Measurements from ENCODE around the gene PRKN. TPM values are rescaled to one million over a fixed set of nuclear protein-coding genes. Genes with fewer than 3 reads are reported as not detected.

The PRKN gene
- total RNA-seq, 1 donor from 2014 or later = 0.34 TPM

GRCh38 chr6:162090734-162091133 lies 636.8 kb downstream of the PRKN start:
- no peak for DNase-seq

- no peak for DNase-seq
Observed at GRCh38 chr6:162088091-162088490, 639.5 kb downstream of the PRKN start.

DNA sequence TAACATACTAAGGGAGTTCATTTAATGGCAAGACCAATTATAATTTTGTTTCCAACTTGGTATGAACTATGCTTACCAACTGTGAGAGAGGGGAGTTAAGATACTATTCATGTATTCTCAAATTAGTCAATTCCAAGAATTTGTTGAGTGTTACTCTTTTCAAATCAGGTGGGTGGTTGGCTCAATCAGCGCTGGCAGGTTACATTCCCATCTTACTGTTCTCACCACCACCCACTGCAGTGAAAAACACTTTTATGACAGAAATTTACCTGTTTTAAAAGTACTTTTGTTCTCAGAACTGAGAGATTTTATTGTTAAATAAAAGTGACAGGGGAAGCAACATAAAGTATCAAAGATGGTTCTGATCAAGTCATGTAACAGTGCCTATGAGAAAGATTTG lies 642.0 kb downstream of the PRKN start:
- no peak for DNase-seq

DNA sequence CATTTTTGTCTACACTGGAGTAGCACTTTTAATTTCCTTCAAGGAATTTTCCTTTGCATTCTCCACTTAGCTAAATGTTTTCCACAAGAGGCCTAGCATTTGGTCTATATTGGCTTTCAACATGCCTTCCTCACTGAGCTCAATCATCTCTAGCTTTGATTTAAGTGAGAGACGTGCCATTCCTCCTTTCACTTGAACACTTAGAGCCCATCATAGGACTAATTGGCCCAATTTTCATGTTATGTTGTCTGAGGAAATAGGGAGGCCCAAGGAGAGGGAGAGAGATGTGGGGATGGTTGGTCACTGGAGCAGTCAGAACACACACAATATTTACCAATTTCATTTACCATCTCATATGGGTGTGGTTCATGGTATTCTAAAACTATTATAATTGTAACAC lies 645.0 kb downstream of the PRKN start:
- no peak for DNase-seq

DNA sequence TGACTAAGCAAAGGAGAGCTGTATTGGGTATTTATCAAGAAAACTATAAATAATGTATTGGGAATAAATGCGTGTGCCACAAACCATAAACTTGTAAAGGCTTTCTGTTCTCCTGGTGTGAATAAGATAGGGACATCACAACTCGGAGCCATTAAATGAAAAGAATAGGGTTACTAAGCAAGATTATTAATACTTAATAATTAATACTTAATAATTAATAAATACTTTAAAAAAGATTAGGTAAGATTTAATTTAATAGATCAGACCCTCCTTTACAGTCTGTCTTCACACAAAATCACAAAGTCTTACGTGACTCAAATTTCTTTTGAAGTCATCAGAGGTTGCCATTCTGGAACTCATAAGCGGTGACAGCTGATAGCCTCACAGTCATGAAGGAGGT lies 648.9 kb downstream of the PRKN start:
- no peak for DNase-seq

GRCh38 chr6:162078126-162078525 lies 649.4 kb downstream of the PRKN start:
- DNase-seq = no peak

GRCh38 chr6:162076816-162077215 lies 650.8 kb downstream of the PRKN start:
- DNase-seq = no peak

GRCh38 chr6:162074641-162075275 lies 652.8 kb downstream of the PRKN start:
- no peak for DNase-seq

DNA sequence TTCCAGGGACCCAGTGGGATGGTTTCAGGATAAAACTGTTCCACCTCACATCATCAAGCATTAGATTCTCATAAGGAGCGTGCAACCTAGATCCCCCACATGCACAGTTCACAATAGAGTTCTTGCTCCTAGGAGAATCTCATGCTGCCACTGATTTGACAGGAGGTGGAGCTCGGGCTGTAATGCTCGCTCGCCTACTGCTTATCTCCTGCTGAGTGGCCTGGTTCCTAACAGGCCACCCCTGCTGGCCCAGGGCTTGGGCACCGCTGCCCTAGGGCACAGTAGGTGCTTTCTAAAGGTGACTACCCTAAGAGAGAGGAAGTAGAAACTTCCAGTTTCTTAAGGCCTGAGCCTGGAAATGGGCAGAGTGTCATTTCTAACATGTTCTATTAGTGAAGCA lies 656.9 kb downstream of the PRKN start:
- no peak for DNase-seq

DNA sequence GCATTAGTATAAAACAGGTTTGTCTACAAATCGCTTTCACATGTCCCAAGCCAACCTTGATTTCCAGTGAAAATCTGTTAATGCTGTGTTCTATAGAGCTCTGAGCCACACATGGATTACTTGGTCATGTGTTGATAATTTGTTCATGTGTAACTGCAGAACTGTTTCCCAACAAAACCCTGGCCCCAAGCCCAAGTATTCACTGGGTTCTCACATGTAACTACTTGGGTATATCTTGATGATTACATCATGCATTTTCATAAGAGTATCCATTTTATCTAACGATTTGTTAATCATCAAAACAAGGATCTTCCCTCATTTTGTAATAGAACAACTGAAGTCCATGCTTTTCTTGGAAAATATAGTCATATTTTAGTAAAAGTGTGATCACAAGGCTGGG lies 657.6 kb downstream of the PRKN start:
- no peak for DNase-seq

- DNase-seq = no peak
Observed at GRCh38 chr6:162068340-162068739, 659.2 kb downstream of the PRKN start.

DNA sequence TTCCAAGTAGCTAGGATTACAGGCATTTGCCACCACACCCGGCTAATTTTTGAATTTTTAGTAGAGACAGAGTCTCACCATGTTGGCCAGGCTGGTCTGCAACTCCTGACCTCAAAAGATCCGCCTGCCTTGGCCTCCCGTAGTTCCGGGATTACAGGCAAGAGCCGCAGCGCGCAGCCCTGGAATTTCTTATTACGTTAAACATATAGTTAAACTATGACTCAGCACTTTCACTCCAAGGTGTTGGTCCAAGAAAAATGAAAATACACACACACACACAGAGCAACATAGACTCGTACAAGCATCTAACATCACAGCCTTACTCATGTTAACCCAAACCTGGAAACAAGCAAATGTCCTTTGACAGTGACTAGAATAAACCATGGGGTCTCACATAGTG lies 663.9 kb downstream of the PRKN start:
- DNase-seq = no peak

DNA sequence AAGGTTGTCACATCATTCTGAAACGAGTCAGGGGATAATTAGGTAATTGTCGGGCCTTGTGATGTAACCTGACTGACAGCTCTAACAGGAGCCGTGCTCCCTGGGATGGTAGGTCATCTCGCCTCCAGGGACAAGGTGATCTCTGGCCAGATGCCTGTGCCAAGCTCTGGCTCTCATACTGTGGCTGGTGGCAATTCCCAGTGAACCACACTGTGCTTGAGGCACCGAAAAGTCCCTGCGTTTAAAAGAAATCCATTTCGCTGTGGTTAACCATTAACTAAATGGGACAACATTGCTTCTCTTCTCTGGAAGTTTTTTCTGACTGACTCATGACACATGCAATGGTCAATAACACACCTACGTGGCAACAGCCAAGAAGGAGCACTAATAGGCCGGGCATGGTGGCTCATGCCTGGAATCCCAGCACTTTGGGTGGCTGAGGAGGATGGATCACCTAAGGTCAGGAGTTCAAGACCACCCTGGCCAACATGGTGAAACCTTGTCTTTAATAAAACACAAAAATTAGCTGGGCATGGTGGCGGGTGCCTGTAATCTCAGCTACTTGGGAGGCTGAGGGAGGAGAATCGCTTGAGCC lies 669.2 kb downstream of the PRKN start:
- DNase-seq = no peak

GRCh38 chr6:162056745-162057144 lies 670.8 kb downstream of the PRKN start:
- no peak for DNase-seq

- no peak for DNase-seq
Observed at GRCh38 chr6:162056061-162056460, 671.5 kb downstream of the PRKN start.

DNA sequence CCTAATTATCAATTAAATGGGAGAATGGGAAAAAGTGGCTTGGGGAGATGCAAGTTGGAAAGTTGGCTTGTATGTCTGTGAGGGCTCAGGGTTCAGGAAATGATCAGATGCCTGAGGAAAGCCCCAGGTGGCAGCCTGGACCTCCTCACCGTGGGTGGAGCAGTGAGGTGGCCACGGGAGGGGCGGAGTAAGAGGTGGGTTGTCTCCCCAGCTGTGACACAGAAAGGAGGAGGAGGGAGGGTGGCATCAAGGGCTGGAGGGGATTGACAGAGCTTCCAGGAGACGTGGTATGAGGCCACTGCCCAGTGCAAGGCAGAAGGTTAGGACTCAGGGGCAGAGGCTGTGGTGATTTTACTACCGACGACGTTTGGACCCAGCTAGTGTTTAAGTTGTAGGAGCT lies 672.2 kb downstream of the PRKN start:
- DNase-seq = no peak

DNA sequence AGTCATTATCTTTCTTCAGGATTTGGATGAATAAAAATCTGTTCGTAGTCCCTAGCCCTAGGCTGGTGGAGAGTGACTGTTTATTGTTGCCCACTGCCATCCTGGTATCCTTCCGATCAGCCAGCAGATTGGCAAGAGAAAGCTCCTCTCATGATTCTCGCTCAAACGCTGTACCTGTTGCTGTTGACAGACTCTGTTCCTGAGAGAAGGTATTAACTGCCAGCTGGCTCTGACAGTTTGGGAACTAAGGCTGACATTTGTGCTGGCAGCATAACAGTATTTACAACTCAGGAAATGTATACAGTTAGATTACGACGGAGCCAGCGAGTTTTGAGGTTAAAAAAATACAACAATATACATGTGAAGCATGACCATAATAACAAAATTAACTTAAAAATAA lies 674.5 kb downstream of the PRKN start:
- no peak for DNase-seq

- DNase-seq = no peak
Observed at GRCh38 chr6:162050579-162050978, 677.0 kb downstream of the PRKN start.

DNA sequence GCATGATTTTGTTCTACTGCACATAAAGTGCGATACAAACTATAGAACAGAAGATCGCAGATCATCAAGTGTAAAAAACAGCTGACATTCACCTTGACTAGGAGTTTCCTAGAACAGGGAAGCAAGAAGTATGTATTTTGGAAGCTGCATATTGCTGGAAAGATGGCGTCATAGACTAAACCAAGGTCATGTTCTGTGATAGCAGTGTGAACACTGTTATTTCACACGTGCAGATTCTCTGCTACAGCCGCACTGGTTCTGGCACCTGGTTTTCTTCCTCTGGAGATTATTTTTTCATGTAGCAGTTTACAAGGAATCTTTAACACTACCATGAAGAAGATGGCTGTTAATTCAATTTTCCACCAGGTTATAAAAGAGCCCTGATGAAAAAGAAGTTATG lies 681.2 kb downstream of the PRKN start:
- no peak for DNase-seq

DNA sequence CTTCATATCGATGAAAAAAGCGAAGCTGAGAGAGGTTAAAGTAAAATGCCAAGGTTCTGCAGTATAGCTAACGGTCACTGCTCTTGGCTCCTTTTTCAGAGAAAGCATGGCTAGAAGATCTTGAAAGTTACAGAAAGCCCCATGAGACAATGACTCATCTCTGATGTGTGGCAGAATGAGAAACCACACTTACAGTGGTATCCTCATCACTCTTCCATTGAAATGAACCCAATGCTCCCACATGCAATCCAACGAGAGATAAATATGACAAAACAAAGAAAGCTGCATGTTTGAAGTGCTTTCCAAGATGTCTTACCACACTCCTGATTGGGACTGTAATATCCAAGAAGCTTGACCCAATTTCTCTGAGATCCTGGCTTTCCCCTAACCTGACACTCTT lies 694.9 kb downstream of the PRKN start:
- no peak for DNase-seq

DNA sequence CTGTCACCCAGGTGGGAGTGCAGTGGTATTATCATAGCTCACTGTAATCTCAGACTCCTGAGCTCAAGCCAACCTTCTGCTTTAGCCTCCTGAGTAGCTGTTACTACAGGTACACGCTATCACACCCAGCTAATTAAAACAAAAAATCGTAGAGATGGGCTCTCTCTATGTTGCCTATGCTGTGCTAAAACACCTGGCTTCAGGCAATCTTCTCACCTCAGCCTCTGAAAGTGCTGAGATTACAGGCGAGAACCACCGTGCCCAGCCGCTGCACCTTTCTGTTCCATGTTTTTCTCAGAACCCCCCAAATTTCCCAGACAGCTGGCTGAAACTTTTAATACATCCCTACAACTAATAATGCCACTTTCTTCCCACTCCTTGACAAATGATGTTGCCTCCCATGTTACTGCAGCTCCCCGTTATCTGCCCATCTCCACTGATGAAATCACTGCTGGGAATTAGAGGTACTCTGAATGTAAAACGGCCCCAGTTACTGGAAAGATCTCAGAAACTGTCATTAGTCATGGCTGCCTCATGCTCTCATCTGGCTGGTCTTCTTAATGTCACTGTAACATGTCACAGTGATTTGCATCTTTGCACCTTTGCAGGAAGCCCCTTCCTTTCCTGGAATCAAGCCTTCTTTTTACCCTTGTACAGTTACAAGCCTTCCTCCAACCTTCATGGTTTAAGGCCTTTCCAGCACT lies 697.5 kb downstream of the PRKN start:
- DNase-seq = no peak

DNA sequence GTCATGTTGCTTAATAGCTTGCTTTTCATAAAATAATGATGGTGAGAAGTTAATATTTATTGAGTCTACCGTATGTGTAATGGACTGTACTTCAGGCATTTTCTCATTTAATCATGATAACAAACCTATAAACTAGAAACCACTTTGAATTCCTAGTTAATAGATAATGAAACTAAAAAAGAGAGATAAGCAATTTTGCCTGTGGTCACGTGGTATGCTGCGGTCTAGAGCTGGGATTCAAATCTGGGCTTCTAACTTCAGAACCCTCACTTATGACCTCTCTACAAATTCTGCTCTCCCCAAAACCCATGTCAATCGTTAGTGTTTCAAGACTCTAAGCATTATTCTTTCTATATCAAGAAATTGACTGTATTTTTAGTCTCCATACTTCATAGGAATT lies 700.7 kb downstream of the PRKN start:
- DNase-seq = no peak

DNA sequence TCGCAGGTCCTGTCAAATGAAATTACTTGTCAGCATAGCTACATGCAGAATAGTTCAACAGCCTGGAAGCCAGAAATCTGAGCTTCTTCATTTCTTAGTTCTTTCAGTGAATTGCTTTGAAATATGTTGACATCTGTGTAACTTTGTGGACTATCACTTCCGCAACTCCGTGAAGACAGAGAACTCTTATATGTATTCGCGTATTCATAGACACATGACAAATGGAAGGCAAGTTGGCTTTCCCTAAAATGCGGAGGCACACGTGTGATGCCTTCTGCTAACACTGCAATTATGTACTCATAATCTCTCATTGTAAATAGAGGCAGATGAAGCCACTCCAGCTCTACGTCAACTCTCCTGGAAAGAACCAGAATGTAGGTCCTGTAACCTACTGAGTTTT lies 701.5 kb downstream of the PRKN start:
- DNase-seq = no peak

DNA sequence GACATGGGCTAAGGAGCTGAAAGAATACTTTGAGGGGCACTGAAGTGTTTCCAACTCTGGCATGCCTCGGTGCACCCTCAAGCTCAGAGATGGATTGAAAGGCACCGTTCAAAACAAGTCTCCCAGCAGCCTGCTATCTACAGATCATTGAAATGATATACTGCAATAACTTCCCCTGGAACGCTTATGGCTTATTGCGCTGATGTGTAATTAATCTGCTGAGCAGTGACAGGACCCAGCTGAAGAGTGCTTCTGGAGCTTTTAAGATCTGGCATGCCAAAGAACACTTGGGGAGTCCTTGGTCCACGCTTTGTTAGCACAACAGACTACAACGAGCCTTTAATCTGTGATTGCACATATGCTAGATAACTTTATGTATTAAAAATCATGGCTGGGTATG lies 708.2 kb downstream of the PRKN start:
- no peak for DNase-seq
